ENCODE results near the gene PCDHB8.

DNA sequence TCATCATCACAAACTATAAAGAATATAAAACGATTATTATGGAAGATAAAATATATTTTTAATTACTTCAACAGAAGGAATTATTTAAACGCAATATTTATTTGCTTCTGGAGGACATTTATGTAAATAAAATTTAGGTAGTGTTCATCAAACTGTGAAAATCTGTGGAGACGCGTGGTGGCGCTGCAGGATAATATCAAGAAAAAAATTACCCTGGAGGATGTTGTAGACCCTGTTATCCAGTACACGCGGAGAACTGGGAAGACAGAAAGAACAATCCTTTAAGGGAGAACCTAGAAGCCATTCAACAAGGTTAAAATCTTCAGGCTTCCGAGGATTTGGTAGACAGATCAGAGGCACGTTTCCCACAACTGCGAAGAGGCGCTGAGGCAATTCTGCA, 30.9 kb downstream of the PCDHB8 start, which contains the start of gene PCDHB12:
- TF ChIP-seq BHLHE40 (IDR thresholded peaks at IDR 0.05; ENCODE audit: borderline replicate concordance in 1 of 2, low read depth in 2 of 2, low read length in 1 of 2) (no peak), POLR2AphosphoS2 (IDR thresholded peaks at IDR 0.05; ENCODE audit: low read depth, low read length) (no peak), TAF1 (IDR thresholded peaks at IDR 0.05; ENCODE audit: borderline replicate concordance, low read depth, low read length) (no peak), CTCF (IDR thresholded peaks at IDR 0.05 in 2 of 3, conservative IDR thresholded peaks at IDR 0.05 in 1 of 3; ENCODE audit: control insufficient read depth in 2 of 3, extremely low read depth in 1 of 3, insufficient read depth in 1 of 3, low read depth in 3 of 3, low read length in 3 of 3) (no peak; a peak in 1 of 6 replicates), MAX (IDR thresholded peaks at IDR 0.05; ENCODE audit: low read depth, low read length) (no peak), HDAC2 (IDR thresholded peaks at IDR 0.05) (no peak), ZNF24 (IDR thresholded peaks at IDR 0.05) (no peak), MYC (IDR thresholded peaks at IDR 0.05; ENCODE audit: insufficient read depth, insufficient read length, insufficient replicate concordance, low read length, severe bottlenecking) (no peak), BCLAF1 (IDR thresholded peaks at IDR 0.05) (no peak), EP300 (IDR thresholded peaks at IDR 0.05; ENCODE audit: borderline replicate concordance in 1 of 2, control insufficient read depth in 1 of 2, low read depth in 2 of 2, low read length in 2 of 2) (no peak), SPI1 (IDR thresholded peaks at IDR 0.05; ENCODE audit: borderline replicate concordance, insufficient read depth, low read depth, low read length) (no peak), RAD51 (IDR thresholded peaks at IDR 0.05) (no peak), ELK1 (IDR thresholded peaks at IDR 0.05; ENCODE audit: low read depth, low read length) (no peak)

All from GM12878 (cell line).